Stimulated activated naive CD8-positive, alpha-beta T cell treated with anti-CD3 and anti-CD28 coated beads, Interleukin-15, Interleukin-2, amounts not matched to agents 100 ng/mL and 50 ng/mL, for 24 hours (primary cell): ENCODE results near the gene DENND1A.

Experiments
- H3K27ac Mint-ChIP-seq: one replicate; pipeline ENCODE4 v1.8.0; 2021; ENCODE audit warnings: mild to moderate bottlenecking, mixed read lengths
- H3K27me3 Mint-ChIP-seq: one replicate; pipeline ENCODE4 v1.8.0; 2021; ENCODE audit warnings: mixed read lengths
- H3K36me3 Mint-ChIP-seq: one replicate; pipeline ENCODE4 v1.8.0; 2021; ENCODE audit warnings: low read depth, mixed read lengths
- H3K4me1 Mint-ChIP-seq: one replicate; pipeline ENCODE4 v1.8.0; 2021; ENCODE audit warnings: low read depth, mixed read lengths
- H3K4me3 Mint-ChIP-seq: one replicate; pipeline ENCODE4 v1.8.0; 2021; ENCODE audit warnings: mild to moderate bottlenecking, mixed read lengths
- H3K9me3 Mint-ChIP-seq: one replicate; pipeline ENCODE4 v1.8.0; 2021; ENCODE audit warnings: mixed read lengths

Gene DENND1A

DNA sequence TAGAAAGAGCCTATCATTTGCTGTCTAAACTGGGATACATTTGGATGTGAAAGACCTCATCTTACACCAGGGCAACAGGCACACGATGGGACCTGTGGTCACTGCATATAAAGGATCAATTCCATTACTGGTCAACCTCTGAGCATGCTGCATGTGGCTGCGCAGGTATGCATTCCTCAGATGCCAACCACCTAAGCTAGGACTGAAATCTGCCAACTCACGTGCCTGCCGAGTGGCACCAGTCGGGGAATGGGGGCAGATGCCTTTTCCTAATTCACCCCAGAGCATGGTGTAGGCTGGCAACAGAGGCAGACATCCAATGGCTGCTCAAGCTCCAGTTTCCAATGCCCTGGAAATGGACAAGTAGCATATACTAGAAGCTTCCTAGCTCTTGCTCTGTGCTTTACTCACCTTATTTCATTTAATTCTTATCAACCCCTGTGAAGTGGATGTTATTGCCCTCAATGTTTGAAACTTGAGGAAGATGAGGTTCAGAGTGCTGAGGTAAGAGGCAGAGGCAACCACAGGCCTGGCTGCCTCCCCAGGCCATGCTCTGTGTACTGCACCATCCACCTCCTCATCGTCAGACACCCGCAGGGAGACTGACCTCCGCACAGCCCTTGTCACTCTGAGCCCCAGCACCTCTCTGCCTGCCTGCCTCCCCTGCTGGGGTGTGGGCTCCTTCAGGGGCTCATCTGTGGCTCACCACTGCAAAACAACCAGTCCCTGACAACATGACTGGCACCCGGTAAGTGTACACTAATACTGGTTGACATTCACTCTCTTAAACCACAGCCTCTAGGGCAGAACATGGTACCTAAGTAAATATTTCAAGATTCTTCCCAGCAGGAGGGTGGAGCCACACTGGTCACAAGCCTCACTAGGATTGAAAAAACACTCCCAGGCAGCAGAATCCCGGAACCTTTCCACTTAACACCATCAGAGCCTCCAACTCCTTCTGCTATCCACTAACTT lies 345.4 kb downstream of the DENND1A start:
- peaks cover 54% of the 10 kb centered on the region for H3K36me3 Mint-ChIP-seq

DNA sequence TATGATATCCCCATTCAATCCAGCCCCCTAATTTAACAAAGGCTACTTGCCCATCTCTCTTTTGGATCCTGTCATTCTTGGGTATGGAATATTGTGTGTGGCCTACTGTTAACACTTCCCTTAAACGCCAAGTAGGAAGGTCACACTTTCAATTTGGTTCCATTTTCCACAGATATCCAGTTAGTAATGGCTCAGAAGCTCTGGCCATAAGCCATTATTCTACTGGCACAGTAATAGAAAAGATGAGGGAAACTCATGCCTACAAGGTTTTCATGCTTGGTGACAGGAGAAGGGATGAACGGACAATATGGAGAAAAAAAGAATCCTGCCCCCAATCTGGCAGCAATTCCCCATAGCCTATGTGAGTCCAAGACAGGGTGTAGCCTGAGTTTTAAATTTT lies 346.3 kb downstream of the DENND1A start:
- no peaks in the 10 kb centered on the region for H3K27me3 Mint-ChIP-seq
- no peaks in the 10 kb centered on the region for H3K4me1 Mint-ChIP-seq
- peaks cover 3% of the 10 kb centered on the region for H3K9me3 Mint-ChIP-seq
- no peak overlapping the region for H3K27ac Mint-ChIP-seq
- no peak overlapping the region for H3K4me3 Mint-ChIP-seq
- H3K36me3 Mint-ChIP-seq: peaks cover 55% of the 10 kb centered on the region

More for the DNA sequence above, 345.4 kb downstream of the DENND1A start:
- H3K4me1 Mint-ChIP-seq: no peaks in the 10 kb centered on the region
- no peaks in the 10 kb centered on the region for H3K9me3 Mint-ChIP-seq
- H3K27ac Mint-ChIP-seq: no peak overlapping the region
- no peak overlapping the region for H3K4me3 Mint-ChIP-seq
- H3K27me3 Mint-ChIP-seq: no peaks in the 10 kb centered on the region

DNA sequence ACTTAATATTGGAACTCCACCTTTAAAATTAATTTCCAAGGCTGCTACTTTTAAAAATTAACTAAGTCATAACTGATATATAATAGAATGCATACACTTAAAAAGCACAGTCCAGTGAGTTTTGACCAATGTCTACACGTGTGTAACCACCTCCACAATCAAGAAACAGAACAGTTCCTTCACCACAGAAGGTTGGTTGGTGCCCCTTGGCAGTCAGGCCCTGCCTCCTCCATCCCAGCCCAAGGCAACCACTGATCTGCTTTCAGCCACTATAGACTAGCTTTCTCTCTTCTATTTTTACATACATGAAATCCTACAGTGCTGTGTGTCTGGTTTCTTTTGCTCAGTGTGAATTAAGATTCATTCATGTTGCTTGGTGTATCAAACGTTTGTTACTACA lies 358.7 kb downstream of the DENND1A start:
- H3K9me3 Mint-ChIP-seq: no peaks in the 10 kb centered on the region

DNA sequence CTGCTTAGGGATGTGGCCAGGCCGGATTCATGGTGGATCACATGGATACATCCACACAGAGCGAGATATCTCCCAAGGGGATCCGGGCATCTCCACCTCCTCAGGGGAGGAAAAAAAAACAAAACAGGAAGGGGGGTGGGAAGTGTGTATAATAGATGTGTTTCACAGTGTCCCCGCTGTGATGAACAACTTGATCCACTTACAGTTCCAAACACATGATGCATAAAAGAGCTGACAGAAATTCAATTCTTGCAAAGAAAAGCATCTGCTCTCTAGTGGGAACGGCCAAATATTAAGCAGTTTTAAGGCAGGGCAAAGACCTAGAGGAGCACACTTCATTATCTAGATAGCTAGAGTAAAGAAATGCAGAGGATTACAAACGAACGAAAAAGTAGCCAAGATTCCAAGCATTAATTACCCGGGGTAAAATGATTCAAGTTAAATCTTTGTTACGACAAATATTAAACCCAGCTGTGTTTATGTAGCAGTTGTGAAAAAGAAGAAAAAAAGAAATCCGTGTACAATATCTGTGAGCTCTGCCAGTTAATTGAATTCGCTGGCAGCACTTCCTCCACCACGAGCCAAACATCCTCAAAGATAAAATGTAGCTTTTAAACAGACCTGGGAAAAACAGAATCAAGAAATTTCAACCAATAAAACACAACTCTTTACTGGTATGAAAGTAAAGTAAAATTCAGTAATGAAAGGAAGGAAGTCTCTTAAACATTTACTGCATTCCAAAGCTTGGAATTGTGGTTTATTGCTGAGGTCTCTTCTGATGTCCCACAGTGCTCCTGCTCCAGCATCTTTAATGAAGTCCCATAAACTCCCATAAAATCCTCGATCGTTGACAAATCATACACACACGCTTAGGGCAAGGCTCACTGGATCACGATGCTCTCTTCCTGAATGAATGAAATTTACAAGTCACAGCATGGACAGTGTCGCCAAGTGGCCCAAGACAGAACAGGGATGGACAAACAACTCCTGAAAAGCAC lies 360.9 kb downstream of the DENND1A start:
- H3K27me3 Mint-ChIP-seq: no peaks in the 10 kb centered on the region
- peaks cover 17% of the 10 kb centered on the region for H3K36me3 Mint-ChIP-seq
- no peaks in the 10 kb centered on the region for H3K9me3 Mint-ChIP-seq
- H3K4me3 Mint-ChIP-seq: no peak overlapping the region
- peaks cover 9% of the 10 kb centered on the region for H3K4me1 Mint-ChIP-seq
- H3K27ac Mint-ChIP-seq: no peak overlapping the region

More for the DNA sequence above, 358.7 kb downstream of the DENND1A start:
- peaks cover 26% of the 10 kb centered on the region for H3K36me3 Mint-ChIP-seq
- H3K4me3 Mint-ChIP-seq: no peak overlapping the region
- H3K27me3 Mint-ChIP-seq: no peaks in the 10 kb centered on the region
- H3K4me1 Mint-ChIP-seq: peaks cover 16% of the 10 kb centered on the region
- H3K27ac Mint-ChIP-seq: no peak overlapping the region

DNA sequence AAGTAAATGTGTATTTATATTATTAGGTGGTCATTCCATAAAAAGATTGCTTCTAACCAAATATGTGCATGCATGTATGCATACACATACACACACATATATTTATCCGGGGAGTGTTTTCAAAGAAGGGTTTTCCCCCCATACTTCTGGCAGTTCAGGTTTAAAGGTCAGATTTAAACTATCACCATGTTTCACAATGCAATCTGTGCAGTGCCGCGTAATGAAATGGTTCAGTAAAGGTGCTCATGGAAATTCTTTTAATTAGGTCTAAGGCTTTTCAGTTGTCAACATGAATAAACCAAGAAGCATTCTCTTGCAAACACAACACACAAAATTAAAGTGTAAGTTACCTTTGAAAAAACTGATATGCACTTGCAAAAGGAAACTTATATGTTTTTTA lies 362.9 kb downstream of the DENND1A start:
- no peaks in the 10 kb centered on the region for H3K27me3 Mint-ChIP-seq
- peaks cover 21% of the 10 kb centered on the region for H3K4me1 Mint-ChIP-seq
- no peak overlapping the region for H3K27ac Mint-ChIP-seq
- H3K36me3 Mint-ChIP-seq: peaks cover 17% of the 10 kb centered on the region
- H3K4me3 Mint-ChIP-seq: no peak overlapping the region
- no peaks in the 10 kb centered on the region for H3K9me3 Mint-ChIP-seq

DNA sequence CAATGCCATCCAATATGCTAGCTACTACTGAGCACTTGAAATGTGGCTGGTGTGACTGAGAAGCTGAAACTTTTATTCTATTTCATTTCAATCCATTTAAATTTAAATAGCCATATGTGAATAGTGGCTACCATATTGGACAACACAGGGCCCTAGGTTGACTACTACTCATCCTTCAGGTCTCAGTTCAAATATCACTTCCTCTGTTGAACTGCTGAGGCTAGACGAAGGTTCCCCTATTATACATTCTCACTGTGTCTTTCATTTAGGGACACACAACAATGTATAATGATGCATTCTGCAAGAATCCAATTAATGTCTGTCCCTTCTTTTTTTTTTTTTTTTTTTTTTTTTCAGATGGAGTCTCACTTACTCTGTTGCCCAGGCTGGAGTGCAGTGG lies 365.3 kb downstream of the DENND1A start:
- no peak overlapping the region for H3K27ac Mint-ChIP-seq
- H3K4me3 Mint-ChIP-seq: no peak overlapping the region
- H3K9me3 Mint-ChIP-seq: no peaks in the 10 kb centered on the region
- H3K27me3 Mint-ChIP-seq: no peaks in the 10 kb centered on the region
- peaks cover 18% of the 10 kb centered on the region for H3K36me3 Mint-ChIP-seq
- peaks cover 21% of the 10 kb centered on the region for H3K4me1 Mint-ChIP-seq

DNA sequence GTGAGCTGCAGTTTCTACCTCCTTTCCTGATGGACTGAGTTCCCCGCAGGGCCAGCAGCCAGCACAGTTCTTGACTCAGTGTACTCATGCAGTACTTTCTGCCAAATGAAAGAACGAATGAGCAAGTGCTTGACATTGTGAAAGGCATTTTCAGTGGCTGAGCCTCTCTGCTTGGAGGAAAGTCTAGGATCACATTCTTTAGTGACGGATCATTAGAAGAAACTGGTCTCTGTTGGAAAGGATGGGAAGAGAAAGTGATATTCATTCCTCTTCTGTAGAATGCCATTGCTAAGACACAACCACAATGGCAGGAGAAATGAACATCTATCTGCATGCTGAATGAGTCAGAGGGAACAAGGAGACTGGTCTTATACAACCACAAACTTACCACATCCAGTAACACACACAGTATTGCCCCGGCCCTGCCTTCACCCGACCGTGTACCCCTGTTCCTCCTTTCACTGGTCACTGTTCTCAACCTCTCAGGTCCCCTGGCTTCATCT lies 367.0 kb downstream of the DENND1A start:
- Mint-ChIP-seq H3K9me3 (no peaks in the 10 kb centered on the region), H3K4me1 (peaks cover 21% of the 10 kb centered on the region), H3K4me3 (no peak overlapping the region), H3K36me3 (peaks cover 12% of the 10 kb centered on the region), H3K27me3 (no peaks in the 10 kb centered on the region), H3K27ac (peak overlapping the region; percentile 60)

DNA sequence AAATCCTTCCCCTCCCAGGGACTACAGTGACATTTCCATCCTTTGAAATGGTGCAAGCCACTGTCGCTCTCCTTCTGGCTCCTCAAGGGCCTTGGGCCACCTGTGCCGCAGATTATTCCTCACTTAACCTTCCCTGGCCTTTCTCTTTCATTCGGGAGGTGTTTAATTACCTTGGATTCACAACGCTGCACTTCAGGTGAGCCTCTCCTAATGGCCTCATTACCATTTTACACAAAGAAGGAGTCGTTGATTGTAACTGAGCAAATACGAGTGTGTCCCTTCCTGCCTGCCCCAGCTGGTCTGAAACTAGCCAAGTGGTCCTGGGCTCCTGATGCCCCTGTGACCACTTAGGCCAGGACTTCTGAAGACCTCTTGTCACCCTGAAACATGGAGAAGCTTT lies 368.9 kb downstream of the DENND1A start:
- H3K9me3 Mint-ChIP-seq: no peaks in the 10 kb centered on the region
- H3K4me1 Mint-ChIP-seq: peaks cover 12% of the 10 kb centered on the region
- H3K4me3 Mint-ChIP-seq: no peak overlapping the region
- H3K27me3 Mint-ChIP-seq: no peaks in the 10 kb centered on the region
- no peak overlapping the region for H3K27ac Mint-ChIP-seq
- H3K36me3 Mint-ChIP-seq: peaks cover 28% of the 10 kb centered on the region

DNA sequence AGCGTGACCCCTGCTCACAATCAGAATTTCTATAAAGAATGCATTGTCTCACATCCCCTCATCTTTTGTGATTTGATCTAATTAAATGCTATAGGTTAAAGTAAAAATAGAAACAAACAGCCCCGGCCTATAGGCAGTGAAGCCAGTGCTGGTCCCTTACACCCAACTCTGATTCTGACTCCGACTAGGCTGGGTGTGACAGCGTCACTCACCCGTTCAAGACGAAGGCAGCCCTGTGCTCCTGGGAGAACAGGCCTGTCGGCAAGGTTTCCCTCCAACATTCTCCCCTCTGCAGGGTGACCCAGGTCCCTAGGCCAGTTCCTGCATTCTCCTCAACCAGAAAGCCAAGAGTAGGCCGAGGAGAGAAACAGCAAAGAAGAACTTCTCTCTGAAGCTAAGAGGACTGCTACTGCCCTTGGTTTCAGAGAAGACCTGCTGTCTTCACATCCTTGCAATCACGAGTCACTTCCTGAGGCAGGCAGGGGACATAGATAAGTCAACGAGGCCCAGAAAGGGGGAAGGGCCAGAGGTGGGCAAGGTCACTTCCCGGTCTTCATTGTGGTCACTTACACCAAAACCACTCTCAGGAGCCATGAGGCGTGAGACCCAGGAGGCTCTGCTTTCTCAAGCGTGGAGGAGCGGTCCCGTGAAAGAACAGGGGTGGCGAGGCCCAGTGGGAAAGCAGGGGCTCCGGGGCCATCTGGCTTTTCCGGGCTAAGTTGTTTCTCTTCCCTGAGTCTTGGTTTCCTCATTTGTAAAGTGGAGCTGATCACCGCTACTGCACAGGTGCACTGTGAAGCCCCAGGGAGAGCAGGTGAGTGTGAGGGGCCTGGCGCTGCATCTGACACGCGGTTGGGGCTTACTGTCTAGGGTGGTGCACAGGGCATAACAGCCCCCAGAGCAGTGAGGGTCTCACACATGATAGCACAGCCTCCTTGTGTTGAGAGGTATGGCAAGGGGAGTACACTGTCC lies 373.2 kb downstream of the DENND1A start:
- Mint-ChIP-seq H3K9me3 (peaks cover 3% of the 10 kb centered on the region), H3K4me1 (no peaks in the 10 kb centered on the region), H3K27me3 (no peaks in the 10 kb centered on the region), H3K27ac (no peak overlapping the region), H3K36me3 (peaks cover 49% of the 10 kb centered on the region), H3K4me3 (no peak overlapping the region)

DNA sequence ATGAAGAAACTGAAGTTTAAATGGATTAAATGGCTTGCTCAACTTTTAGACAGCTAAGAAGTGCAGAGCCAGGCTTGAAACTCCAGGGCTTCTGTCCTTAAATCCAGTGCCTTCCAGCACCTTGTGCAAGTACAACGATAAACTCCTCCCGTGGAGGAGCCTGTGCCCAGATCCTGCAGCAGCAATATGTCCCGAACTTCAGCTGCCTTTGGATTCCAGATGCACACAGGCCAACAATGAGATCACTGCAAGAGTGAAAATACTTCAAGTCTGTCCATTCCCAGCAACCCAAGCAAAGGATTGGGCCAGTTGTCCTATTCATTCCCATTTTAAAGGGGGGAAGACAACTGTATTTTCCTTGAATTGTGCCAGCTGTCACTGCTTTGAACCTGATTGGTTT lies 374.3 kb downstream of the DENND1A start:
- H3K27ac Mint-ChIP-seq: no peak overlapping the region
- H3K4me1 Mint-ChIP-seq: peaks cover 6% of the 10 kb centered on the region
- peaks cover 3% of the 10 kb centered on the region for H3K9me3 Mint-ChIP-seq
- H3K36me3 Mint-ChIP-seq: peaks cover 49% of the 10 kb centered on the region
- no peak overlapping the region for H3K4me3 Mint-ChIP-seq
- no peaks in the 10 kb centered on the region for H3K27me3 Mint-ChIP-seq

DNA sequence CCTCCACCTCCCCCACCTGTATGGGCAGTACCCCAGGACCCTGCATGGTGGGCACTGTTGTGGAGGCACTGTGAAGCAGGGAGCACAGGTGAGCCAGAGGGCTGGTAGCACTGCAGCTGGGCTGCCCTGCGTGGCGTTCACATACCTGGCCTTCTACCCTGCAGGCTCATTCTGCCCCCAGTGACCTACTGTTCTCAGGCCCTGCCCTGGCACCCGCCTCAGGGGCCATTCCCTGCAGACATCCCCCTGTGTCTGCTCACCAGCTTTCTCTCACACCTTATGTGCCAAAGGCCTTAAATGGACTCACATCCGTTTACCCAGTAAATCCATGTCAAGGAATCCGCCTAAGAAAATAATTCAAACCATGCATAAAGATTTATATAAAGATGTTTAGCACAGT lies 377.4 kb downstream of the DENND1A start:
- H3K27ac Mint-ChIP-seq: no peak overlapping the region
- H3K36me3 Mint-ChIP-seq: peaks cover 40% of the 10 kb centered on the region
- H3K27me3 Mint-ChIP-seq: no peaks in the 10 kb centered on the region
- H3K9me3 Mint-ChIP-seq: peaks cover 3% of the 10 kb centered on the region
- no peak overlapping the region for H3K4me3 Mint-ChIP-seq
- peaks cover 34% of the 10 kb centered on the region for H3K4me1 Mint-ChIP-seq

DNA sequence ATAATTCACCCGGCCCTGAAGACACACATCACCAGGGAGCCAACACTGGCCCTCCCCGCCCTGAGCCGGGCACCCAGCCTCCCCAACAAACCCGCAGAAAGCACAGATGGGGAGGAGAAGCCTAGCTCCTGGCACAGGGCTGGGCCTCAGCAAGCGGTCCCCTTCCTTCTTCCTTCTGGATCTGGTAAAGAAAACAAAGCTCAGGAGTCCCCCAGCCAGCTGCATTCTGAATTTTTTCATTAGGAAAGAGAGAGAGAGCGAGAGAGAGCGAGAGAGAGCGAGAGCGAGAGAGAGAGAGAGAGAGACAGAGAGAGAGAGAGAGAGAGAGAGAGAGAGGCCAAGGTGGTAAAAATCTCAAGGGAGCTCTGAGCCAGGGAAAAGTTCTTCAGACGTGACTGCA lies 378.2 kb downstream of the DENND1A start:
- Mint-ChIP-seq H3K4me1 (peaks cover 34% of the 10 kb centered on the region), H3K36me3 (peaks cover 32% of the 10 kb centered on the region), H3K9me3 (peaks cover 3% of the 10 kb centered on the region), H3K27ac (peak overlapping the region; percentile 38), H3K27me3 (no peaks in the 10 kb centered on the region), H3K4me3 (no peak overlapping the region)

DNA sequence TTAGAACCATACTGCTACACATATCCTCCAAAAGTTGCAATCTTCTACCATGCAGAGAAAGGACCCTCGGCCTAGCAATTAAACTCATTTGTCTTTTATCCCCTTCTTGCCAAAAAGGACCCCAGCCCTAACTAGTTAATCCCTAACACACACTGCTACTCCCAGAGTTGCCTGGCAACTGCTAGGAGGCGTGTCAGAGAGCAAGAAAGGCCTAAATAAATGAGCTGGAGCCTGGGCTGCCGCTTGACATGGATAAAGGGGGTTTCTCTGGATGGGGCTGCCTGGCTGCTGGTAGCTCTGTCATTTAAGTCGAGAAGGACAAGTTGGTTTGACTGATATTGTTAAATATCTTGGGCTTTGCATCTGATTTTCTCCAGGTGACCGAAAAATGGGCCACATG lies 379.1 kb downstream of the DENND1A start:
- Mint-ChIP-seq H3K4me1 (peaks cover 34% of the 10 kb centered on the region), H3K27me3 (no peaks in the 10 kb centered on the region), H3K4me3 (no peak overlapping the region), H3K9me3 (peaks cover 3% of the 10 kb centered on the region), H3K27ac (no peak overlapping the region), H3K36me3 (peaks cover 23% of the 10 kb centered on the region)

DNA sequence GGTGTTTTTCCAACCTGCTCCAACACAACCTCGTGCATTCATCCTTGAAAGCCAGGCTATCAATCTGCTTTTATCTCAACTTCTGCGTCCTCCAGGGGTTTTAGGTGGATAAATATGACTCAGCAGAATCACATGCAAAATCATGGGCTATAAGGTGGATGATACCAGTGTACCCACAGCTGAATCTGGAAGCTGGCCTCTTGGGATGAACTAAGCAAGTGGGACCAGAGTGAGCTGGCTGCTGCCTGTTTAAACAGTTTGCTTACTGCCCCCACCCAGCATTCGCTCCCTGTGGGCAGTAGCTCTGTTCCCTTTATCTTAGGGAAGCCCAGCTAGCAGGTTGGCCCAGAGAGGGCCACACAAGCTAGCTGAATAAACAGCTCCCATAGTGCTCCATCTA lies 379.9 kb downstream of the DENND1A start:
- Mint-ChIP-seq H3K9me3 (no peaks in the 10 kb centered on the region), H3K4me3 (peak overlapping the region; percentile 52), H3K36me3 (peaks cover 15% of the 10 kb centered on the region), H3K27me3 (no peaks in the 10 kb centered on the region), H3K4me1 (peaks cover 34% of the 10 kb centered on the region), H3K27ac (peak overlapping the region; percentile 85)
